Stimulated activated CD8-positive, alpha-beta memory T cell treated with anti-CD3 and anti-CD28 coated beads, Interleukin-12 subunit alpha, Interleukin-12 subunit beta, amount 100 ng/mL, for 4 hours (primary cell): ENCODE results near the gene TMOD1.
"Not testable (repeated sequence)": the region's sequence is repeated elsewhere in the genome, so short reads cannot be mapped to it uniquely, and the experiment has no call there.

ENCODE experiments used
- DNase-seq: peaks from one replicate; pipeline ENCODE4 v3.0.0-alpha.2; 2020; ENCODE audit warnings: low read depth

Gene TMOD1

GRCh38 chr9:97498846-97499245 is 2.6 kb upstream of the TMOD1 start:
- not testable (repeated sequence) for DNase-seq

- DNase-seq: no peak
These were observed 1.2 kb upstream of the TMOD1 start for GRCh38 chr9:97500263-97500662.

DNA sequence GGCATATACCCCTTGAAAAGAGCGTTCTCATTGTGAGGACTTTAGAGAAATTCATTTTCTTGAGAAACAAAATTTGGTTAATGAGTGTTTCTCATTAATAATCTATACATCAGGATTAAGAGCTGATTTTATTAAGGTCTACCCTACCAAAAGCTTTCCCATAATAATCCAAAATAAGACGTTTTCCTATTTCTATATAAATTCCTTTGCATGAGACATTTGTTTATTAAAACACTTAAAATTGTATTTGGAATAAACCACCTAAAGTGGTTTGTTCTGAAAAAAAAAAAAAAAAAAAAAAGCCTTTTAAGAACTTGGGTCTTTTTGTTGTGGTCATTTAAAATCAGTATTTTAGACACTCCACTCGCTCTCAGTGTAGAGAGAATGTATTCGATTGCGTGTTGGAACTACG is 695 bp upstream of the TMOD1 start:
- no peak for DNase-seq

DNA sequence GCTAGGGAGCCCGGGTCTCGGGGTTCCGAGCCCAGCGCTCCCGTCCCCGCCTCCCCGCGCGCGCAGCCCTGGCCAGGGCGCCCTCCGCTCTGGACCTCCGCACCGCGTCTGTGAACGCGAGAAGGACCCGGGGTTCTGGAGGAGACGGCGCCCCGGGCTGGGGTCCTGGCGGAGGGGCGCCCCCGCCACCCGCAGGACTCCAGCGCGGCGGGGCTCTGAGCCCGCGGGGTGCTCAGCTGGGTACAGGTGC is 431 bp downstream of the TMOD1 start:
- no peak for DNase-seq

DNA sequence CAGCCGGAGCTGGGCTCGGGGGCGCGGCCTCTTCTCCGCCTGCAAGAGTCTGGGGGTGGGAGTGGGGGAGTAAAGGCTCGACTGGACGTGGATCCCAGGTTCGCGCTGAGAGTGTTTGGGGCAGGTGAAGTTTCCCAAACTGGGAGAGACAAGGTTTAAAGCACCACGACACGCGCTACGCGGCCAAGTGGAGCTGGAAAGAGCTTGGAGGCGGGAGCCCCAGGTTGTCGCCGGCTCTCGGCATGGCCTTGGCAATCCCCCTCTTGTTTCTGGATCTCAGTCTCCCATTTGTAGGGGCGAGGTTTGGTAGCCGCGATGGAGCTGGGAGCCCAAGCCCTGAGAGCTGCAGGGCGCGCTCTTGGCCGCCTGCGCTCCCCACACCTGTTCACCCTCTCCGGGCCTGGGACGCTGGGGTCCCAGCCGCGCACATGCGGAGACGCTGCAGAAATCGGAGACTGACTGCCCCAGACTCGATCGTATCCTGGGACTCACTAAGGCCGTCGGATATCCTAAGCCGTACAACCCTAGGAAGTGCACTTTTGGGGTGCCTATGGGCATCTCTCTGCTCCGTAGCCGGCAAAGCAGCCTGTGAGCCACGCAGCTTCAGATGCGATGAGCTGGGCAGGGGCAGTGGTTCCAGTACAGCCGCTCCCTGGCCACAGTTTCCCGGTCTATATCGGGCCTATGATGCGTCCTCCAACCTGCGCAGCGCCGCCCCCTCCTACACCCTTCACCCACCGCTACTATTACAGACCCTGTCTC is 937 bp downstream of the TMOD1 start:
- DNase-seq: no peak

GRCh38 chr9:97502984-97503861 is 1.8 kb downstream of the TMOD1 start:
- no peak for DNase-seq

- no peak for DNase-seq
These were observed 2.4 kb downstream of the TMOD1 start for GRCh38 chr9:97503862-97504210.

DNA sequence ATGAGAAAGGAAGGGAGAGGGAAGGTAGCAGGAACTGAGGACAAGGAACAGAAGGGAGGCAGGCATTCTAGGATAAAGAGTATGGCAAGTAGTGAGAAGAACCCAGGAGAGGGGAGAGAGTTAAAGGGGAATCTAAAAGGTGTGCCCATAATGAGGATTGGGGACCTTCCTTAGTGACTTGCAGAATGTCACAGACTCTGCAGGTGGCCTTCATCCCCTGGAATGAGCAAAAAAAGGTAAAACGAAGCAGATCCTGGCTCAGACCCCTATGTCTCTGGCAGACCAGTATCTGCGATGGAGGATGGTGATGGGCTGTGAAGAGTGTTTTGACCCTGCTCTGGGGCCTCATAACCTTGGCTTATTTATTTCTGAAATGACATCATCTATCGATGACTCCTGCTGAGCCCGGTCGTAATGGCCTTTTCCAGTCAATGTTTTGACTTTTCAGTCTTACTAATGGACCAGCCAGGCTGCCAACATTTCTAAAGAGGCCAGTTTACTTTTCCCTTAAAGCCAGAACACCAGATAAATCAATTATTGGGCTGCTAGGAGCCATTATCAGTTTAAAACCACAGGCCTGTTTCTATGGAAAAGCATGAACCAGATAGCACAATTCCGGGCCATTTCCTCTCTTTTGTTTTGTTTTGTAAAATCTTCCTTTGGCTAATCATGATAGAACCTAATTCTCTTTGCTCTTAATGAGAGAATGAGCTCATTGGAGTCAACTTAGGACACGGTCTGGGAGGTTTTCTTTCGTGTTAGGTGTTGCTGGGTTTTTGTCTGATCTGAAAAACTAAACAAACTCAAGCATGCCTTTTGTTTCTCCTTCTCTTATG is 3.1 kb downstream of the TMOD1 start:
- DNase-seq: no peak

- DNase-seq: no peak
These were observed 4.4 kb downstream of the TMOD1 start for GRCh38 chr9:97505845-97506244.

DNA sequence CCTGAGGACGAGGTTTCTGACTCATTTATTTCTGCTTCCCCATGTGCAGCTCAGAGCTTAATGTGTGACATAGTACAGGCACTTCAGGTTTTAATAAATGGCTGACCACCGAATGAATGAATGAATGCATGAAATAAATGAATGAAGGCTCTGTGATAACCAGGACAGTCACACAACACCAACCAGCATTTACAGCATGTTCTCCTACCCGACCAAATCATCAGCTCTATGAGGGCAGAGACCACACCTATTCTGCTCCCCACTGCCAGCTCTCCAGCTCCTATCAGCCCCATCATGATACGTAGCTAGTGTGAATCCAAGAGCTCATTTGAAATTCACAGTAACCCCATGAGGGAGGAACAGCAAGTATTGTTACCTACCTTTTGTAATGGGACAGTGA is 4.8 kb downstream of the TMOD1 start:
- no peak for DNase-seq

- DNase-seq: no peak
These were observed 5.3 kb downstream of the TMOD1 start for GRCh38 chr9:97506787-97507186.

DNA sequence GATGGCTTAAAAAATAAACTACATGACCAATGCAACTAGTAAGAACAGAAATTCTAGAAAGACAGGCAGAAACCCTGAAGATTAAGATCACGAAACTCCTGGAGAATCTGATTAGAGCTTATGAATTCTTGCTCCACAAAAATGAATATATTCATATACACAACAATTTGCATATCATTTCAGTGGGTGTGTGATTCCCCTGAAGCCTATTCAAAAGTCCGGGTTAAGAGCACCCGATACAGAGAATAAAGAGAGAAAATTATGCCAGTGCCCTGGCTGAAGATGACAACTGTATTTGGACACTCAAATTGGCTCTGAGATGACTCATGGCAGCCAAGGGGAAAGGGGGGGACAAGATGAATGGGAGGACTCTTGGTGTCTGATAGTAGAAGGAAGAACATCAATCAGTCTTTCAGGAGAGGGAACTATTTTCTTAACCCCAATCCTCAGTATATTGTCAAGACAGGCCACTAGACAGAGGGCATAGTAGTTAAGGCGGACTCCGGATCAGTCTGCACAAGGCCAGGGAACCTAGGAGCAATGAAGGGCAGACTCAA is 6.0 kb downstream of the TMOD1 start:
- no peak for DNase-seq

DNA sequence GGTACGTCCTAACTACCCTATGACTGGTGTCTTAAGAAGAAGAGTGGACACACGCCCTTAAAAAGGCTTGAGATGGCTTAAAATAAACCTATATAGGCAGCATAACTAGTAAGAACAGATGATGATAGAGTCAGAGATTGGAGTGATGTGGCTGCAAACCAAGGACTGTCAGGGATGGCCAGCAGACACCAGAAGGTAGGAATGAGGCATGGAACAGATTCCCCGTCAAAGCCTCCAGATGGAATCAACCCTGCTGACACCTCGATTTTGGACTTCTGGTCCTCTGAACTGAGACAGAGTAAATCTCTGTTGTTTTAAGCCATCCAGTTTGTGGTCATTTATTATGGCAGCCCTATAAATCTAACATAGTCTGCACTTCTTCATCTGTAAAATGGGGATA is 7.4 kb downstream of the TMOD1 start:
- DNase-seq: no peak

GRCh38 chr9:97510797-97511654 is 9.6 kb downstream of the TMOD1 start:
- no peak for DNase-seq

- DNase-seq: no peak
These were observed 10.4 kb downstream of the TMOD1 start for GRCh38 chr9:97511655-97512427.

- DNase-seq: no peak
These were observed 11.6 kb downstream of the TMOD1 start for GRCh38 chr9:97512966-97513560.

GRCh38 chr9:97514531-97514930 is 13.1 kb downstream of the TMOD1 start:
- no peak for DNase-seq

- DNase-seq: no peak
These were observed 14.2 kb downstream of the TMOD1 start for GRCh38 chr9:97515662-97516061.

GRCh38 chr9:97516111-97516510 is 14.6 kb downstream of the TMOD1 start:
- no peak for DNase-seq

DNA sequence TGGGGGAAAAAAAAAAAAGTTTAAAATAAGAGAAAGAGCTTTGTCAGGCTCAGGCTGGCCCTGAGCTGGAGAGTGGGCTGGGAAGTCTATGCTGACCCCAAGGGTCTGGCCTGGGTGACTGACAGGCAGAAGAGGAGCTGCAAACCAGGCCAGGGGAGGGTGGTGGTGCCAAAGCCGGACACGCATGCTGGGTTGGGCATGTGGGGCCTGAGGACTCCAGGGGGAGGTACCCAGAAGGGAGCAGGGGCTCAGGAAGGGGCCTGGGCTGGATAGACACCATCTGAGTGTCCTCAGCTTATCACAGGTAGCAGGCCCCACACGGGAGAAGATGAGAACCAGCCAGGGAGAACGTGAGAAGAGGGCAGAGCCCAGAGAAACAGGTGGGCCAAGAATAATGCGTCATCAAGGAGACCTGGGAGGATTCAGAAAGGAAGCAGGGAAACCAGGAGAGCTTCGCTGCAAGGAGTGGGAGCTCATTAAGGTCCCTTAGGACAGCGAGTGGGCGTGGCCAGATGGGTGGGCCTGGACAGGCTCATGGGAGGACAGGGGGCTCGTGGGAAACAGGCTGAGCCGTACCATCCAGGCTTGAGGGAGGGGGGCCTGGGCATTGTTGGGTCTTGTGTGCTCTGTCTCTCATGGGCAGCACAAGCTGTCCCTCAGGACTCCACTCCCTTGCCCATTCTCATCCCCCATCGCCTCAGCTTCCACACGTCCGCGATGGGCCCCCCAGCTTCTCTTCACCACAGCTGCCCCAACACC is 16.0 kb downstream of the TMOD1 start:
- no peak for DNase-seq
